ENCODE data around the gene NFAM1.

DNA sequence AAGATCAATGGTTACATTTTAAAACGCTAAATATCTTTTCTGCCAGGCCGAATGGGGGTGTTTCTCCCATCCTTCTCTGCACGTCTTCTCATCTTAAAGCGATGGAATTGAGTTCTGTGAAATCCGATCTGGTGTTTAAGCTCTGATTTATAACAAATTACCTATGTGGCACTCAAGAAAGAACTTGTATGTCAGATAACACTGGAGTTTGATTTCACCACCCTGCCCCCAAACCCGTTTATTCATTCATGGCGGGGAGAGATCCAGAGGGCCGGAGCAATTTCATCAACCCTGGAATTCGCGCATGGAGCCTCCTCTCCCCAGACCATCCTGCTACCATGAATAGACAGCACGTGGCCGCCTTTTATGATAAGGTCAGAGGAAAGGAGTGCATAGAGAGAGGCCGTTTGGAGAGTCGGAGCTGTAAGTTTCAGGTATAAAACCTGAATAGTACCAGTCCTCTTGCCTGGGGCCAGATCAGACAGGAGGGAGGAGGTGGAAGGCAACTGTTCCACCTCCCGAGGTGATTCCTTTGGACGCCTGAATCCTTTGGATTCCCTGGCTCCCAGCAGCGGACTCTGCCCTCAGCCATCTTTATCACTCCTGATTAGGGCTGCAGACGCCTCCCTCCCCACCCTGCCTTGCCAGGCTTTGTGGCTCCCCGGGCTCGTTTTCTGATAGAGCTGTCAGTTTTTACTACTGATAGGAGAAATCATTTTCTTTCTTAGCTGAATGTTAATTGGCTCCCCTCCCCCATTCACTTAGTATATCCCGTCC lies 27.3 kb upstream of the NFAM1 start:
- TF ChIP-seq, protein P1, sequence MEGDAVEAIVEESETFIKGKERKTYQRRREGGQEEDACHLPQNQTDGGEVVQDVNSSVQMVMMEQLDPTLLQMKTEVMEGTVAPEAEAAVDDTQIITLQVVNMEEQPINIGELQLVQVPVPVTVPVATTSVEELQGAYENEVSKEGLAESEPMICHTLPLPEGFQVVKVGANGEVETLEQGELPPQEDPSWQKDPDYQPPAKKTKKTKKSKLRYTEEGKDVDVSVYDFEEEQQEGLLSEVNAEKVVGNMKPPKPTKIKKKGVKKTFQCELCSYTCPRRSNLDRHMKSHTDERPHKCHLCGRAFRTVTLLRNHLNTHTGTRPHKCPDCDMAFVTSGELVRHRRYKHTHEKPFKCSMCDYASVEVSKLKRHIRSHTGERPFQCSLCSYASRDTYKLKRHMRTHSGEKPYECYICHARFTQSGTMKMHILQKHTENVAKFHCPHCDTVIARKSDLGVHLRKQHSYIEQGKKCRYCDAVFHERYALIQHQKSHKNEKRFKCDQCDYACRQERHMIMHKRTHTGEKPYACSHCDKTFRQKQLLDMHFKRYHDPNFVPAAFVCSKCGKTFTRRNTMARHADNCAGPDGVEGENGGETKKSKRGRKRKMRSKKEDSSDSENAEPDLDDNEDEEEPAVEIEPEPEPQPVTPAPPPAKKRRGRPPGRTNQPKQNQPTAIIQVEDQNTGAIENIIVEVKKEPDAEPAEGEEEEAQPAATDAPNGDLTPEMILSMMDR (IDR thresholded peaks at IDR 0.05) = no peak
- TF ChIP-seq POLR2A (IDR thresholded peaks at IDR 0.05) = no peak
